Endothelial cell of umbilical vein (primary cell): ENCODE measurements around the gene HTR3A.

Experiments
- EZH2 ChIP-seq: IDR thresholded peaks from 2 replicates; pipeline ENCODE4 v1.6.1; 2012; ENCODE audit warnings: borderline replicate concordance, low read depth, mild to moderate bottlenecking, moderate library complexity, low read length, inconsistent platforms; ENCODE audit not compliant: severe bottlenecking
- FOS ChIP-seq: IDR thresholded peaks from 2 replicates; pipeline ENCODE4 v1.6.1; 2011; ENCODE audit warnings: mild to moderate bottlenecking, low read length, moderate library complexity, borderline replicate concordance; ENCODE audit not compliant: insufficient read depth
- GATA2 ChIP-seq: IDR thresholded peaks from 2 replicates; pipeline ENCODE4 v1.7.0; 2011; ENCODE audit warnings: low read depth, mild to moderate bottlenecking, moderate library complexity, mixed read lengths, low read length; ENCODE audit not compliant: insufficient read length, insufficient read depth
- POLR2A ChIP-seq: IDR thresholded peaks from 2 replicates; pipeline ENCODE4 v1.6.1; 2012; ENCODE audit warnings: low read depth, mild to moderate bottlenecking, control low read depth, low read length
- POLR2AphosphoS5 ChIP-seq: IDR thresholded peaks from 2 replicates; pipeline ENCODE4 v1.6.1; 2012; ENCODE audit warnings: low read depth, mild to moderate bottlenecking, control low read depth, low read length, moderate library complexity; ENCODE audit not compliant: insufficient read depth
- TF ChIP-seq, protein P1 (sequence below): IDR thresholded peaks from 2 replicates; pipeline ENCODE4 v1.6.1; 2011; ENCODE audit not compliant: insufficient read depth, insufficient read length
- TF ChIP-seq, protein P2 (sequence below), 2 donors: IDR thresholded peaks; 1 replicate in 1 of 2; 2 replicates in 1 of 2; pipeline ENCODE4 v1.5.1; 2011; ENCODE audit warnings: low read length in 2 of 2, mild to moderate bottlenecking in 2 of 2, moderate library complexity in 2 of 2, control low read depth in 1 of 2, inconsistent platforms in 1 of 2, low read depth in 1 of 2; ENCODE audit not compliant: insufficient read depth in 1 of 2; ENCODE audit errors: extremely low read depth in 1 of 2

DNA sequence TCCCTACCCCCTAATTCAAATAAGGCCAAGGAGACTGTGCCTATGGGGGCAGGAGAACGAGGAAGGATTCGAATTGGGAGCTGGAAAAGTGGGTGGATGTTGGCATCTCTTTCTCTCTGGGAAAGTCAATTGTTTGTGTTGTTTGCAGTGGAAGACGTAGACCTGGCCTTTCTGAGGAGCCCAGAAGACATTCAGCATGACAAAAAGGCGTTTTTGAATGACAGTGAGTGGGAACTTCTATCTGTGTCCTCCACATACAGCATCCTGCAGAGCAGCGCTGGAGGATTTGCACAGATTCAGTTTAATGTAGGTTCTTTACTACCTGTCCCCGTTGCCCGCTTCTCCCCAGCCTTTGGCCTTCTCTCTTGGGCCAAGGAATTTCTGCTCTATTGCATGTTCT, 42.1 kb upstream of the HTR3A start:
- TF ChIP-seq FOS (no peak), POLR2A (no peak), EZH2 (no peak), POLR2AphosphoS5 (no peak), GATA2 (no peak)
- TF ChIP-seq, protein P1, sequence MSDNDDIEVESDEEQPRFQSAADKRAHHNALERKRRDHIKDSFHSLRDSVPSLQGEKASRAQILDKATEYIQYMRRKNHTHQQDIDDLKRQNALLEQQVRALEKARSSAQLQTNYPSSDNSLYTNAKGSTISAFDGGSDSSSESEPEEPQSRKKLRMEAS = no peak
- TF ChIP-seq, protein P2, sequence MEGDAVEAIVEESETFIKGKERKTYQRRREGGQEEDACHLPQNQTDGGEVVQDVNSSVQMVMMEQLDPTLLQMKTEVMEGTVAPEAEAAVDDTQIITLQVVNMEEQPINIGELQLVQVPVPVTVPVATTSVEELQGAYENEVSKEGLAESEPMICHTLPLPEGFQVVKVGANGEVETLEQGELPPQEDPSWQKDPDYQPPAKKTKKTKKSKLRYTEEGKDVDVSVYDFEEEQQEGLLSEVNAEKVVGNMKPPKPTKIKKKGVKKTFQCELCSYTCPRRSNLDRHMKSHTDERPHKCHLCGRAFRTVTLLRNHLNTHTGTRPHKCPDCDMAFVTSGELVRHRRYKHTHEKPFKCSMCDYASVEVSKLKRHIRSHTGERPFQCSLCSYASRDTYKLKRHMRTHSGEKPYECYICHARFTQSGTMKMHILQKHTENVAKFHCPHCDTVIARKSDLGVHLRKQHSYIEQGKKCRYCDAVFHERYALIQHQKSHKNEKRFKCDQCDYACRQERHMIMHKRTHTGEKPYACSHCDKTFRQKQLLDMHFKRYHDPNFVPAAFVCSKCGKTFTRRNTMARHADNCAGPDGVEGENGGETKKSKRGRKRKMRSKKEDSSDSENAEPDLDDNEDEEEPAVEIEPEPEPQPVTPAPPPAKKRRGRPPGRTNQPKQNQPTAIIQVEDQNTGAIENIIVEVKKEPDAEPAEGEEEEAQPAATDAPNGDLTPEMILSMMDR (IDR thresholded peaks at IDR 0.05; ENCODE audit: extremely low read depth in 1 of 2, insufficient read depth in 1 of 2, low read depth in 1 of 2, low read length in 2 of 2) = no peak
